Stimulated activated CD8-positive, alpha-beta memory T cell treated with anti-CD3 and anti-CD28 coated beads, Interleukin-15, amount 100 ng/mL, for 4 hours (primary cell): ENCODE measurements around the gene SLC34A2.
"Not testable (repeated sequence)": the region's sequence is repeated elsewhere in the genome, so short reads cannot be mapped to it uniquely, and the experiment has no call there.

ENCODE experiments used
- DNase-seq, 2 donors: peaks; one replicate each; pipeline ENCODE4 v3.0.0-alpha.2; 2020; ENCODE audit warnings: low read depth in 2 of 2

The SLC34A2 gene, protein sequence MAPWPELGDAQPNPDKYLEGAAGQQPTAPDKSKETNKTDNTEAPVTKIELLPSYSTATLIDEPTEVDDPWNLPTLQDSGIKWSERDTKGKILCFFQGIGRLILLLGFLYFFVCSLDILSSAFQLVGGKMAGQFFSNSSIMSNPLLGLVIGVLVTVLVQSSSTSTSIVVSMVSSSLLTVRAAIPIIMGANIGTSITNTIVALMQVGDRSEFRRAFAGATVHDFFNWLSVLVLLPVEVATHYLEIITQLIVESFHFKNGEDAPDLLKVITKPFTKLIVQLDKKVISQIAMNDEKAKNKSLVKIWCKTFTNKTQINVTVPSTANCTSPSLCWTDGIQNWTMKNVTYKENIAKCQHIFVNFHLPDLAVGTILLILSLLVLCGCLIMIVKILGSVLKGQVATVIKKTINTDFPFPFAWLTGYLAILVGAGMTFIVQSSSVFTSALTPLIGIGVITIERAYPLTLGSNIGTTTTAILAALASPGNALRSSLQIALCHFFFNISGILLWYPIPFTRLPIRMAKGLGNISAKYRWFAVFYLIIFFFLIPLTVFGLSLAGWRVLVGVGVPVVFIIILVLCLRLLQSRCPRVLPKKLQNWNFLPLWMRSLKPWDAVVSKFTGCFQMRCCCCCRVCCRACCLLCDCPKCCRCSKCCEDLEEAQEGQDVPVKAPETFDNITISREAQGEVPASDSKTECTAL

GRCh38 chr4:25654971-25655963 lies at the start of gene SLC34A2:
SLC34A2 (plus strand) TSS chr4:25655851; CDS start chr4:25662501, 6,650 bp downstream.
- no peak for DNase-seq

- DNase-seq: no peak
Measured at GRCh38 chr4:25608644-25609043, 47.0 kb upstream of the SLC34A2 start.

DNA sequence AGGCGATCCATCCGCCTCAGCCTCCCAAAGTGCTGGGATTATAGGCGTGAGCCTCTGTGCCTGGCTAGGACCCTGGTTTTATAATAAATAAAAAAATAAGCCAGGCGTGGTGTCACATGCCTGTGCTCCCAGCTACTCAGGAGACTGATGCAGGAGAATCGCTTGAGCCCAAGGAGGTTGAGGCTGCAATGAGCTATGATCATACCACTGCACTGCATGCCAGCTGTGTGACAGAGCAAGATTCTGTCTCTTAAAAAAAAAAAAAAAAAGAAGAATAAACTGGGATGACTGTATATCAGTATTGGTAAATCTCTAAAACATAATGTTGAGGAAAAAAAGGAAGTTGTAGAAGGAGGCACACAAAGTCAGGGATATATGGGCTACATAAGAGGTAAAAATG lies 45.7 kb upstream of the SLC34A2 start:
- no peak for DNase-seq

DNA sequence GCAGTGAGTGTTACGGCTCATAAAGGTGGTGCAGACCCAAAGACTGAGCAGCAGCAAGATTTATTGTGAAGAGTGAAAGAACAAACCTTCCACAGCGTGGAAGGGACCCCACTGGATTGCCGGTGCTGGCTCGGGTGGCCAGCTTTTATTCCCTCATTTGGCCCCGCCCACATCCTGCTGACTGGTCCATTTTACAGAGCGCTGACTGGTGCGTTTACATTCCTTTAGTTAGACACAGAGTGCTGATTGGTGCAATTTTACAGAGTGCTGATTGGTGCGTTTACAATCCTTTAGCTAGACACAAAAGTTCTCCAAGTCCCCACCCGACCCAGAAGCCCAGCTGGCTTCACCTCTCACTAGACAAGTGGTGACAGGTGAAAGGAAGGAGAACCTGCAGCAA lies 42.0 kb upstream of the SLC34A2 start:
- not testable (repeated sequence) for DNase-seq

DNA sequence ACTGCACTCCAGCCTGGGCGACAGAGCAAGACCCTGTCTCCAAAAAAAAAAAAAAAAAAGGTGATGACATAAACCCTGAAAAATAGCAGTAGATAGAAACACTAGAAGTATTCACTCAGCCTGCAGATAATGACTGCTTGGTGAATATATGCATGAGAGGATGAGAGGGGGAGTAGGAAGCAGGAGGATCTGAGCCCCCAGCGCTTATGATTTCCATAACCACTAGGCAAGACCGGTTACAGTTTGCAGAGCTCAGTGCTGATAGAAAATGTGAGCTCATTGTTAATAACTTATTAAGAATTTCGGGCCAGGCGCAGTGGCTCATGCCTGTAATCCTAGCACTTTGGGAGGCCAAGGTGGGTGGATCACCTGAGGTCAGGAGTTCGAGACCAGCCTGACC lies 40.8 kb upstream of the SLC34A2 start:
- no peak for DNase-seq

DNA sequence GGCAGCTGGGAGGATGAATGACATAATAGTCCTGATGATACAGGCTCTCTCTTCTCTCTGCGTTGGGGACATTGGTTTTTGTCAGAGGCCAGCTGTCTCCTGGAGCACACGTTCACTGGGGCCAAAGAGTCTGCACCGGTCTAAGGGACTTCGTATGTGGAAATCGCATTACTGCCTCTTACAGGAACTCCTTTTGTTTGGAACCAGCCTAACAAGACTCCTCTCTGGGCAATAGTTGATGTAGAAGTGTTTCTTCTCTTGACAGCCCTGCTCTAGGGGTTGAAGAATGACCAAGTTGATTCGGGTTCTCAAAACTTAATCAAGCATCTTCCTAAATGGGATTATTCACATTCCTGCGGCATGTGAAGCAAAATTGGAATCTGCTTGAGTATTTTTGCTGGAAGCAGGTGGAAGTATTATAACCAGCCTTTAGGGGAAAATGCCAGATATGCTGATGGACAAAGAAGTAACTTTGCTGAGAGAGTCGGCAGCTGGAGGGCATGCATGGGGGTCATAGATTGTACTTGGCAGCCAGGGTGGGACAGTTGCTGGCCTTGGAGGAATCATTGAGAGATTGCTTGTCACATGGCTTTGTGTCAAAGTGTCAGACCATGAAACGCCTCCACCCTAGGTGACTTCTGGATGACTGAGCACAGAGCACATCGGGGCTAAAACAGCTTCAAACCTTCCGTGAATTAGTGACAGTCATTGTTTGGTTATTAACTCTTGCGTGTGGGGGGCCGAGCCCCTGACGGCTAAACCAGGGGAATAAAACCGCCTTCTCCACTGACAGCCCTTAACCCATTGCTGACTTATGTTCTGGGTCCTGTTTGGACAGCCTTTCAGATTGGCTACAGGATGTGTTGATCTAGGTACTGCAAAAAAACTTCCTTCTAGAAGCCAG lies 34.4 kb upstream of the SLC34A2 start:
- DNase-seq: no peak

DNA sequence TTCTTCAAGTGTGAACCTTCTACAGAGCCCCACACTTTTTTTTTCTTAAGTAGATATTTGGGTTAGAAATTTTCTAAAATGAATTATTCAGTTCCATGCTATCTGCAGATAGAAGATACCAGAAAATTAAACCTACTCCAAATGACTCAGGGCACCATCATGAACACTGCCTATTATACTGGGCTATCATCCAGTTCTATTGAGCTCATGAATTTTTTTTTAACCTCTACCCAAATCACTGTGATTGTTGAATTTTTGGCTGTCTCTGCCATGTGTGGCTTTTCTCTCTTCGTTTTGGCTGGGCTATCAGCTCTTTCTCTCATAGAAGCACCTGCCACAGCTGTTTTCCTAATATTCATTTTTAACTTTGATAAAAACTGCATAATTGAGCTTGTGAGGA lies 31.0 kb upstream of the SLC34A2 start:
- DNase-seq: no peak

GRCh38 chr4:25628451-25628850 lies 27.2 kb upstream of the SLC34A2 start:
- DNase-seq: no peak

DNA sequence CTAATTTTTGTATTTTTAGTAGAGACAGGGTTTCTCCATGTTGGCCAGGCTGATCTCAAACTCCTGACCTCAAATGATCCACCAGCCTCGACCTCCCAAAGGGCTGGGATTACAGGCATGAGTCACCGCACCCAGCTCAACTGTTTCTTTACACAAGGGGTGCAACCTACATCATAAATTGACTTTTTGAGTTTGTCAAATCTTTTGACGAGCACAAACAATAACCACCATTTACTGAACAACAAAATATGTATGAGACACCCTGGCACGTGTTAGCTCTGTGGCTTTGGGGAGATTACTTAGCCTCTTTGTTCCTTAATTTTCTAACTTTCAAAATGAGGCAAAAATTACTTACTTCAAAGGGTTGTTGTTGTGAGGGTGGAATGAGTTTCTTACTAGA lies 23.5 kb upstream of the SLC34A2 start:
- no peak for DNase-seq

- no peak for DNase-seq
Measured at GRCh38 chr4:25633541-25633940, 22.1 kb upstream of the SLC34A2 start.

GRCh38 chr4:25635501-25635900 lies 20.1 kb upstream of the SLC34A2 start:
- DNase-seq: no peak

DNA sequence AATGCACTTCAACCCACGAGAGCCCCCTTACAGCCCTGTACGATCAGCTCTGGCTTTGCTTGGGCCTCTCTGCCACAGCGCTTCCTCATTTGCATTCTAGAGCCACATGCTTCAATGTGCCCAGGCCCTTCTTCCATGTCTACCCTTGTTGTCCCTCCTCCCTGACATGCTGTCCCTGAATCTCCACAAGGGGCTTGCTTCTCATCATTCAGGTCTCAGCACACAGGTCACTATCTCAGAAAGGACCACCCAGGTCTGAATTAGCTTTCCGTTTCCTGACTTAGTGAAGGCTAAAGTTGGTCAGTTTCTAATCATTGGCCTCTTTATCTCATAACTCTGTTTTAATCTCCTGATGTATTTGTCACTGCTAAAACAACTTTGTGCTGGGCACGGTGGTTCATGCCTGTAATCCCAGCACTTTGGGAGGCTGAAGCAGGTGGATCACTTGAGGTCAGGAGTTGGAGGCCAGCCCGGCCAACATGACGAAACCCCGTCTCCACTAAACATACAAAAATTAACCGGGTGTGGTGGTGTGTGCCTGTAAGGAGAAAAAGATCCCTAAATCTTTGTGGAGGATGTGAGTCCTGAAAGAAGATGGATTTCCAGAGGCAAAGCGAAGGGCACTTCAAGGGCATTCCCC lies 17.9 kb upstream of the SLC34A2 start:
- no peak for DNase-seq

DNA sequence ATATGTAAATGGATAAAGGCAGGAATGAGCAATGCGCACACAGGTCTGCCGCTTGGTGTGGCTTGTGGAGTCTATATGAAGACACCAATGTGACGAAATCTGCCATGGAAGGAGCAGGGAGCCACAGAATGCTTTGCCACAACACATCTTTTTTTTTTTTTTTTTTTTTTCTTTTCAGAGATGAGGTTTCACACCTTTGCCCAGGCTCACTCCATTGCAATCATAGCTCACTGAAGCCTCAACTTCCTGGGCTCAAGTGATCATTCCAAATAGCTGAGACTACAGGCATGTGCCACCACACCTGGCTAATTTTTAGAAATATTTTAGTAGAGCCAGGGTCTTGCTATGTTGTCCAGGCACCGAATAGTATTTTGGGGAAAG lies 17.4 kb upstream of the SLC34A2 start:
- no peak for DNase-seq

DNA sequence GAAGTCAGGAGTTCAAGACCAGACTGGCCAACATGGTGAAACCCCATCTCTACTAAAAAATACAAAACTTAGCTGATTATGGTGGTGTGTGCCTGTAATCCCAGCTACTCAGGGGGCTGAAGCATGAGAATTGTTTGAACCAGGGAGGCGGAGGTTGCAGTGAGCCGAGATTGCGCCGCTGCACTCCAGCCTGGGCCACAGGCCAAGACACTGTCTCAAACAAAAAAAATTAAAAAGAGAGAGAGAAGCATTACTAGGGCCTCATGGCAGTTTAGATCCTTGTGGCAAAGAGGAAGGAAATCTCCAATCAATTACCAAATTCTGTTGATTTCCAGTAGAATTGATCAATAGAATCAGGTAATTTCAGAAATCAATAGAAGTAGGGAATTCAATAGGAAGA lies 16.8 kb upstream of the SLC34A2 start:
- DNase-seq: no peak

DNA sequence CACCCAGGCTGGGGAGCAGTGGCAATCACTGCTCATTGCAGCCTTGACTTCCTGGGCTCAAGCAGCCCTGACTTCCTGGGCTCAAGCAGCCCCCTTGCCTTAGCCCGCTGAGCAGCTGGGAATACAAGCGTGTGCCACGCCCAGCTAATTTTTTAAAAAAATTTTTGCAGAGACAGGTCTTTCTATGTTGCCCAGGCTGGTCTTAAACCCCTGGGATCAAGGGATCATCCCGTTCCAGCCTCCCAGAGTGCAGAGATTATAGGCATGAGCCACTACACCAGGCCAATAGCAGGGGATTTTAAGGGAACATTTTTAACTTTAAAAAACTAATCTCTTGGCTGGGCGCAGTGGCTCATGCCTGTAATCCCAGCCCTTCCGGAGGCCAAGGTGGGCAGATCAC lies 5.3 kb upstream of the SLC34A2 start:
- no peak for DNase-seq

- DNase-seq: no peak
Measured at GRCh38 chr4:25651682-25652081, 4.0 kb upstream of the SLC34A2 start.

- no peak for DNase-seq
Measured at GRCh38 chr4:25654031-25654970, 1.4 kb upstream of the SLC34A2 start.

GRCh38 chr4:25656031-25656430 lies 380 bp downstream of the SLC34A2 start:
- DNase-seq: no peak

DNA sequence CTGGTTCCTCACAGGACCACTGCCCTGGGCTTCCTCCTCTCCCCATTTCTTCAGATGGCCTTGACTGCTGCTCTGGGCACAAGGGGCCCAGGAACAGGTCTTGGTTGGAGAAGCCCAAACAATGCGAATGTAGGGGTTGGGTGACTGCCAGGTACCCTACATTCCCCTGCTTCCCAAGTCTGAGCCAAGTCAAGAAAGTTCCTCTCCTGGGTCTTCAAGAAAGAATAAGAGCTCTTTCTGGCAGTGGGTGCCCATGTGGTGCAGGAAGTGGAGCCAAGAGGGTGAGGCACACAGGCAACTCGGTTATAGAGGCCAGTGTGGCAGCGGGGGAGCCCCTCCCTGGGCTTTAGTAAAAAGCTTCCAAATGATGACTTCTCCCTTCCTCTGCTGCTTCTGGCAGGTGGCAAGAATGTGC lies 2.7 kb downstream of the SLC34A2 start:
- DNase-seq: no peak
